OCI-LY1 (cell line): ENCODE data around the gene ALDH1L1.

ENCODE experiments used
- H2AFZ ChIP-seq: fragments of 200-600 bp; sonication (generic), shearing (Covaris generic); 2 replicates; pipeline ENCODE4 v1.6.0; 2014; ENCODE audit warnings: antibody characterized with exemption, mild to moderate bottlenecking, low read length
- H3F3A ChIP-seq: fragments of 200-600 bp; sonication (generic), shearing (Covaris generic); 2 replicates; pipeline ENCODE4 v1.6.0; 2014; ENCODE audit warnings: mild to moderate bottlenecking, antibody characterized with exemption, low read length, moderate library complexity; ENCODE audit not compliant: insufficient read depth
- H3K27ac ChIP-seq: fragments of 200-600 bp; sonication (generic); 2 replicates; pipeline ENCODE4 v1.5.1; 2014; ENCODE audit warnings: low read length, mixed run types, mild to moderate bottlenecking, low read depth; ENCODE audit not compliant: poor library complexity, severe bottlenecking
- H3K27me3 ChIP-seq: fragments of 200-600 bp; sonication (generic); 2 replicates; pipeline ENCODE4 v1.6.0; 2014; ENCODE audit warnings: antibody characterized with exemption, mild to moderate bottlenecking, low read length, moderate library complexity; ENCODE audit not compliant: insufficient read depth
- H3K36me3 ChIP-seq: fragments of 200-600 bp; sonication (generic); 2 replicates; pipeline ENCODE4 v1.6.1; 2014; ENCODE audit warnings: mild to moderate bottlenecking, antibody characterized with exemption, low read length, moderate library complexity, mixed read lengths; ENCODE audit not compliant: insufficient read depth
- H3K4me1 ChIP-seq: fragments of 200-600 bp; sonication (generic); 2 replicates; pipeline ENCODE4 v1.5.1; 2014; ENCODE audit warnings: mild to moderate bottlenecking, low read length, moderate library complexity; ENCODE audit not compliant: insufficient read depth, severe bottlenecking
- H3K4me2 ChIP-seq: fragments of 200-600 bp; sonication (generic), shearing (Covaris generic); 2 replicates; pipeline ENCODE4 v1.6.1; 2014; ENCODE audit warnings: low read length
- H3K4me3 ChIP-seq: fragments of 200-600 bp; sonication (generic); 2 replicates; pipeline ENCODE4 v1.5.1; 2014; ENCODE audit warnings: low read length, low read depth, mild to moderate bottlenecking, mixed read lengths; ENCODE audit not compliant: poor library complexity, severe bottlenecking
- H3K79me2 ChIP-seq: fragments of 200-600 bp; shearing (Covaris generic); 2 replicates; pipeline ENCODE4 v1.6.1; 2016; ENCODE audit warnings: mixed run types, low read length, mixed read lengths; ENCODE audit not compliant: insufficient read depth
- H3K9ac ChIP-seq: fragments of 200-600 bp; sonication (generic), shearing (Covaris generic); 2 replicates; pipeline ENCODE4 v1.6.1; 2014; ENCODE audit warnings: mild to moderate bottlenecking, low read length, mixed read lengths
- H3K9me2 ChIP-seq: fragments of 200-600 bp; sonication (generic), shearing (Covaris generic); 2 replicates; pipeline ENCODE4 v1.6.1; 2014; ENCODE audit warnings: low read depth, mild to moderate bottlenecking, low read length, mixed read lengths
- H3K9me3 ChIP-seq: fragments of 200-600 bp; shearing (Covaris generic); 2 replicates; pipeline ENCODE4 v1.6.1; 2014; ENCODE audit warnings: low read length, mixed read lengths
- H4K20me1 ChIP-seq: fragments of 200-600 bp; sonication (generic), shearing (Covaris generic); 2 replicates; pipeline ENCODE4 v1.6.0; 2016; ENCODE audit warnings: mild to moderate bottlenecking, low read length; ENCODE audit not compliant: insufficient read depth
- EZH2 ChIP-seq: fragments of 200-600 bp; sonication (generic), shearing (Covaris generic); IDR thresholded peaks from 2 replicates; pipeline ENCODE4 v1.8.0; 2017; ENCODE audit warnings: borderline replicate concordance, mixed run types, mild to moderate bottlenecking, antibody characterized with exemption, low read length, moderate library complexity, mixed read lengths
- TF ChIP-seq, protein P1 (sequence below): fragments of 200-600 bp; sonication (generic), shearing (Covaris generic); IDR thresholded peaks from 2 replicates; pipeline ENCODE4 v1.5.1; 2017; ENCODE audit warnings: mild to moderate bottlenecking, antibody characterized with exemption, low read length, moderate library complexity, mixed read lengths

Gene ALDH1L1

DNA sequence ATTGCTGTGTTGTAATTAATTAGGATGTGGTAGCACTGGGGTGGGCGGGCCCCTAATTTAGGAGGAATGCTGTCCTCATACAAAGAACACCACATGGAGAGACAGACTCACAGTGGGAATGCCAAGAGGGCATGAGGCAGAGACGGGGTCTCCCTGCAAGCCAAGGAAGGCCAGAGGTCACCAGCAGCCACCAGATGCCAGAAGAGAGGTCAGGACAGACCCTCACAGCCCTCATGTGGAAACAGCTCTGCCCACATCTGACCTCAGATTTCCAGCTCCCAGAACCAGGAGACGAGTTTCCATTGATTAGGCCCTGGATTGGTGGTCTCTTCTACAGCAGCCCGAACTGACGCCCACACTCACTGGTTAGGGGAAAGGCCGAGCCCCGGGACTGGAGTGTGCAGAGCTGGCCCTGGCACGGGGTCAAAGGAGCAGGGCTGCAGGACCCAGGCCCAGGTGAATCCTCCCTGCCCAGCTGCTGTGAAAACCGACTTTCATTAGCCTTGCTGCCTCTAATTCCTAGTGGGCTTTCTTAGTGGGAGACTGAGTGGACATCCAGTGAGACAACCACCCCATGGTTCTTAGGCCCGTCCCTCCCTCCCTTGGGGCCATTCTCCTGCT lies 53.5 kb downstream of the ALDH1L1 start:
- H3K79me2 ChIP-seq = no peaks in the 10 kb centered on the region
- H3K9me3 ChIP-seq = no peaks in the 10 kb centered on the region
- no peaks in the 10 kb centered on the region for H3K36me3 ChIP-seq
- H3K4me2 ChIP-seq = no peak overlapping the region
- no peaks in the 10 kb centered on the region for H3K27me3 ChIP-seq
- H3K4me3 ChIP-seq = no peak overlapping the region
- no peak overlapping the region for H3K9ac ChIP-seq
- no peak overlapping the region for H3K27ac ChIP-seq
- H3K4me1 ChIP-seq = no peaks in the 10 kb centered on the region
- no peaks in the 10 kb centered on the region for H4K20me1 ChIP-seq
- no peak overlapping the region for H2AFZ ChIP-seq
- no peak for TF ChIP-seq EZH2
- TF ChIP-seq, protein P1, sequence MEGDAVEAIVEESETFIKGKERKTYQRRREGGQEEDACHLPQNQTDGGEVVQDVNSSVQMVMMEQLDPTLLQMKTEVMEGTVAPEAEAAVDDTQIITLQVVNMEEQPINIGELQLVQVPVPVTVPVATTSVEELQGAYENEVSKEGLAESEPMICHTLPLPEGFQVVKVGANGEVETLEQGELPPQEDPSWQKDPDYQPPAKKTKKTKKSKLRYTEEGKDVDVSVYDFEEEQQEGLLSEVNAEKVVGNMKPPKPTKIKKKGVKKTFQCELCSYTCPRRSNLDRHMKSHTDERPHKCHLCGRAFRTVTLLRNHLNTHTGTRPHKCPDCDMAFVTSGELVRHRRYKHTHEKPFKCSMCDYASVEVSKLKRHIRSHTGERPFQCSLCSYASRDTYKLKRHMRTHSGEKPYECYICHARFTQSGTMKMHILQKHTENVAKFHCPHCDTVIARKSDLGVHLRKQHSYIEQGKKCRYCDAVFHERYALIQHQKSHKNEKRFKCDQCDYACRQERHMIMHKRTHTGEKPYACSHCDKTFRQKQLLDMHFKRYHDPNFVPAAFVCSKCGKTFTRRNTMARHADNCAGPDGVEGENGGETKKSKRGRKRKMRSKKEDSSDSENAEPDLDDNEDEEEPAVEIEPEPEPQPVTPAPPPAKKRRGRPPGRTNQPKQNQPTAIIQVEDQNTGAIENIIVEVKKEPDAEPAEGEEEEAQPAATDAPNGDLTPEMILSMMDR = no peak
- no peaks in the 10 kb centered on the region for H3K9me2 ChIP-seq
- no peaks in the 10 kb centered on the region for H3F3A ChIP-seq

DNA sequence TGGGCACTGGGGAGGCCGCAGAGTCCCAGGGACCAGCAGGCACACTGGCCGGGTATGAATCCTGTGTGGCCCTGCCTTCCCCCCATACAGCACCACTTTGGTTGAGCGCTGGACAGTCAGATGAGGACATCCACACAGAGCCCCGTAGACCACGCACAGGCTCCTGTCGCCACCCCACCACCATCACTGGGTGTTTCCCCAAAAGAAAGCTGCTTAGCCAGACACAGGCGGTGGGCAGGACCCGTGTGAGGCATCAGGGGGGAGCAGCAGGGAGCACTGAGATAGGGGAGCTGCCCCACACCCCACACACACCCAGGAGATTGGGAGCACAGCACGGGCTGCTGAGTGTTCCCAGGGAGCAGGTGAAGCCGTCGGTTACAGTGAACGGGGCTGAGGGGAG lies 54.1 kb downstream of the ALDH1L1 start:
- Histone ChIP-seq H3K4me3 (no peak overlapping the region), H3K27ac (no peak overlapping the region), H3K4me2 (no peak overlapping the region), H2AFZ (no peak overlapping the region), H3K9me2 (no peaks in the 10 kb centered on the region), H3K36me3 (no peaks in the 10 kb centered on the region), H3K27me3 (no peaks in the 10 kb centered on the region), H3K79me2 (no peaks in the 10 kb centered on the region), H3K9ac (no peak overlapping the region), H3F3A (no peaks in the 10 kb centered on the region), H3K4me1 (no peaks in the 10 kb centered on the region), H3K9me3 (no peaks in the 10 kb centered on the region), H4K20me1 (no peaks in the 10 kb centered on the region)
- TF ChIP-seq, protein P1 = no peak
- TF ChIP-seq EZH2 = no peak

DNA sequence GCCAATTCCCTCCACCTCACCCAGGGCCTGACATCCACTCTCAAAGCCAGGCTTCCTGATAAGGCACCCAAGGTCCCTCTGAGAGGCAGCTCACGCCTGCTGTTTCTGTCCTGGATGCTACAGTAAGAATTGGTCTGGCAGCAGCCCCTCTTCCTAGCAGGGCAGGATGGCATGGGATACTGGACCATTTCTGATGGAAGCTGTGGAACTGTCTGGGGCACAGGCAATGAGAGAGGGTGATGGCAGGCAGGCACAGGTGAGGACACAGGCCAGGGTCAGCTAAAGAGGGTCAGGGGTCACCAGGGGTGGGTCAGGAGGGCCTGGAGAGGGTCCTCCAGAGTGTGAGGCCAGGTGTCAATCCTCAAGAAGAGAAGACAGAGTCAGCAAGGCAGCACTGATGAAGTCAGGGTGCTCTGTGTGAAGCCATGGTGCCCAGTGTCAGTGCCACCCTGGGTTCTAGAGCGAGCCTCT lies 54.6 kb downstream of the ALDH1L1 start:
- no peaks in the 10 kb centered on the region for H3K79me2 ChIP-seq
- H3K4me2 ChIP-seq = no peak overlapping the region
- H3K36me3 ChIP-seq = no peaks in the 10 kb centered on the region
- H4K20me1 ChIP-seq = no peaks in the 10 kb centered on the region
- no peak overlapping the region for H3K27ac ChIP-seq
- no peak for TF ChIP-seq EZH2
- TF ChIP-seq, protein P1 = no peak
- no peaks in the 10 kb centered on the region for H3F3A ChIP-seq
- H3K9ac ChIP-seq = no peak overlapping the region
- H3K9me2 ChIP-seq = no peaks in the 10 kb centered on the region
- H2AFZ ChIP-seq = no peak overlapping the region
- H3K9me3 ChIP-seq = no peaks in the 10 kb centered on the region
- no peaks in the 10 kb centered on the region for H3K27me3 ChIP-seq
- no peaks in the 10 kb centered on the region for H3K4me1 ChIP-seq
- H3K4me3 ChIP-seq = no peak overlapping the region
